Breast epithelium (tissue), 4 donors: ENCODE results near the gene PLEKHA5. TPM values are rescaled to one million over a fixed set of nuclear protein-coding genes. Genes with fewer than 3 reads are reported as not detected.
"Not testable (repeated sequence)": the region's sequence is repeated elsewhere in the genome, so short reads cannot be mapped to it uniquely, and the experiment has no call there.

Source experiments
- DNase-seq, 2 donors: peaks; one replicate each; pipeline ENCODE4 v3.0.0-alpha.2; 2019; ENCODE audit warnings: low spot score in 2 of 2
- H3K27ac ChIP-seq, 2 donors: fragments of 200-600 bp; sonication (generic) in 1 of 2; one replicate each; pipeline ENCODE4 v1.5.1; 2016 to 2019; ENCODE audit warnings: mild to moderate bottlenecking in 1 of 2
- H3K27me3 ChIP-seq, 2 donors: fragments of 200-600 bp; sonication (generic) in 1 of 2; one replicate each; pipeline versions ENCODE4 v1.5.1 to v1.6.0; 2017 to 2019; ENCODE audit warnings: control low read depth in 1 of 2, mild to moderate bottlenecking in 1 of 2
- H3K36me3 ChIP-seq: fragments of 200-600 bp; one replicate; pipeline ENCODE4 v1.5.1; 2019
- H3K4me1 ChIP-seq, 2 donors: fragments of 200-600 bp; sonication (generic); one replicate each; pipeline ENCODE4 v1.5.1; 2016 to 2019; ENCODE audit warnings: control low read depth in 1 of 2
- H3K4me3 ChIP-seq, 3 donors: fragments of 200-600 bp; sonication (generic); 1 replicate in 2 of 3; 2 replicates in 1 of 3; pipeline ENCODE4 v1.5.1; 2016 to 2019; ENCODE audit warnings: mild to moderate bottlenecking in 3 of 3, moderate library complexity in 2 of 3
- H3K9me3 ChIP-seq, 2 donors: fragments of 200-600 bp; sonication (generic) in 1 of 2; one replicate each; pipeline ENCODE4 v1.5.1; 2016 to 2019; ENCODE audit warnings: control low read depth in 1 of 2
- POLR2A ChIP-seq: fragments of 450-650 bp; IDR thresholded peaks from one replicate; pipeline ENCODE4 v1.6.1; 2016; ENCODE audit warnings: antibody characterized with exemption, mild to moderate bottlenecking, moderate library complexity
- POLR2AphosphoS5 ChIP-seq, 3 donors: sonication (generic); formaldehyde crosslinking; IDR thresholded peaks; one replicate each; pipeline ENCODE4 v1.6.1; 2017; ENCODE audit warnings: antibody characterized with exemption in 3 of 3
- intact Hi-C: fragments of 100-400 bp; cut with DNase I; formaldehyde crosslinking; loops from one replicate; pipeline ENCODE4 v1.15.1; 2023; ENCODE audit warnings: low total_unique reads
- total RNA-seq, 3 donors: library from RNA; depleted of rRNA; stranded (reverse); fragments of >200 nt; gene quantifications; one replicate each; pipeline ENCODE4 v1.1.0, GENCODE V29; 2016
- TF ChIP-seq, protein P1 (sequence below), 3 donors: fragments of 450-650 bp; IDR thresholded peaks; one replicate each; pipeline ENCODE4 v1.5.1; 2016 to 2017; ENCODE audit warnings: antibody characterized with exemption in 3 of 3, mild to moderate bottlenecking in 3 of 3, moderate library complexity in 3 of 3

The PLEKHA5 gene
- total RNA-seq, 3 donors from 2014 or later: 21.1 to 55.5 (median 49.8) TPM

GRCh38 chr12:19387161-19387560 lies 257.6 kb downstream of the PLEKHA5 start:
- TF ChIP-seq POLR2A: no peak
- no peak for TF ChIP-seq POLR2AphosphoS5 (IDR thresholded peaks at IDR 0.05)
- TF ChIP-seq, protein P1, sequence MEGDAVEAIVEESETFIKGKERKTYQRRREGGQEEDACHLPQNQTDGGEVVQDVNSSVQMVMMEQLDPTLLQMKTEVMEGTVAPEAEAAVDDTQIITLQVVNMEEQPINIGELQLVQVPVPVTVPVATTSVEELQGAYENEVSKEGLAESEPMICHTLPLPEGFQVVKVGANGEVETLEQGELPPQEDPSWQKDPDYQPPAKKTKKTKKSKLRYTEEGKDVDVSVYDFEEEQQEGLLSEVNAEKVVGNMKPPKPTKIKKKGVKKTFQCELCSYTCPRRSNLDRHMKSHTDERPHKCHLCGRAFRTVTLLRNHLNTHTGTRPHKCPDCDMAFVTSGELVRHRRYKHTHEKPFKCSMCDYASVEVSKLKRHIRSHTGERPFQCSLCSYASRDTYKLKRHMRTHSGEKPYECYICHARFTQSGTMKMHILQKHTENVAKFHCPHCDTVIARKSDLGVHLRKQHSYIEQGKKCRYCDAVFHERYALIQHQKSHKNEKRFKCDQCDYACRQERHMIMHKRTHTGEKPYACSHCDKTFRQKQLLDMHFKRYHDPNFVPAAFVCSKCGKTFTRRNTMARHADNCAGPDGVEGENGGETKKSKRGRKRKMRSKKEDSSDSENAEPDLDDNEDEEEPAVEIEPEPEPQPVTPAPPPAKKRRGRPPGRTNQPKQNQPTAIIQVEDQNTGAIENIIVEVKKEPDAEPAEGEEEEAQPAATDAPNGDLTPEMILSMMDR (IDR thresholded peaks at IDR 0.05): no peak
- no peaks in the 10 kb centered on the region for H3K4me1 ChIP-seq
- H3K4me3 ChIP-seq: no peak overlapping the region
- no peaks in the 10 kb centered on the region for H3K9me3 ChIP-seq
- no peak for DNase-seq
- intact Hi-C loops: no loop called here
- no peaks in the 10 kb centered on the region for H3K27me3 ChIP-seq
- no peak overlapping the region for H3K27ac ChIP-seq
- H3K36me3 ChIP-seq: no peaks in the 10 kb centered on the region

DNA sequence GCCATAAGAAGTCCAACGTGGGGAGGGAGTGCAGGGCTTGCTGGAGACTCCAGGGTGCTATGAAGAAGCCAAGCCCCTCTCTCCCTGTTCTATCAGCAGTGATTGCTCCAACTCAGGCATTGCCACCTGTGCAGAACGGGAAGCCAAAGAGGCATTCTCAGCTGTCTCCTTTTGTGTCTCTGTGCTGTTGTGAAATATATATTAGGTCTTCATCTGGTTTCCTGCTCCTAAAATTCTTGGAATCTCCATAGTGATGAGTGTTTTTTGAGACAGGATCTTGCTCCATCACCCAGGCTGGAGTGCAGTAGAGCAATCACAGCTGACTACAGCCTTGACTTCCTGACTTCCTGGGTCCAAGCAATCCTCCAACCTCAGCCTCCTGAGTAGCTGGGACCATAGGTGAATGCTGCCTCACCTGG lies 258.6 kb downstream of the PLEKHA5 start:
- H3K27ac ChIP-seq: no peak overlapping the region

GRCh38 chr12:19390051-19390598 lies 260.6 kb downstream of the PLEKHA5 start:
- intact Hi-C loops: no loop called here
- Histone ChIP-seq H3K27ac (no peak overlapping the region), H3K27me3 (no peaks in the 10 kb centered on the region), H3K4me1 (no peaks in the 10 kb centered on the region), H3K9me3 (no peaks in the 10 kb centered on the region), H3K4me3 (no peak overlapping the region), H3K36me3 (no peaks in the 10 kb centered on the region)
- TF ChIP-seq, protein P1 (IDR thresholded peaks at IDR 0.05): no peak
- TF ChIP-seq POLR2AphosphoS5 (IDR thresholded peaks at IDR 0.05): no peak
- no peak for TF ChIP-seq POLR2A
- DNase-seq: no peak

More for the DNA sequence above, 258.6 kb downstream of the PLEKHA5 start:
- intact Hi-C loops: no loop called here
- Histone ChIP-seq H3K4me3 (no peak overlapping the region), H3K9me3 (no peaks in the 10 kb centered on the region), H3K27me3 (no peaks in the 10 kb centered on the region), H3K4me1 (no peaks in the 10 kb centered on the region), H3K36me3 (no peaks in the 10 kb centered on the region)
- DNase-seq: no peak
- TF ChIP-seq POLR2AphosphoS5 (IDR thresholded peaks at IDR 0.05) (no peak), POLR2A (no peak)
- TF ChIP-seq, protein P1 (IDR thresholded peaks at IDR 0.05): no peak

DNA sequence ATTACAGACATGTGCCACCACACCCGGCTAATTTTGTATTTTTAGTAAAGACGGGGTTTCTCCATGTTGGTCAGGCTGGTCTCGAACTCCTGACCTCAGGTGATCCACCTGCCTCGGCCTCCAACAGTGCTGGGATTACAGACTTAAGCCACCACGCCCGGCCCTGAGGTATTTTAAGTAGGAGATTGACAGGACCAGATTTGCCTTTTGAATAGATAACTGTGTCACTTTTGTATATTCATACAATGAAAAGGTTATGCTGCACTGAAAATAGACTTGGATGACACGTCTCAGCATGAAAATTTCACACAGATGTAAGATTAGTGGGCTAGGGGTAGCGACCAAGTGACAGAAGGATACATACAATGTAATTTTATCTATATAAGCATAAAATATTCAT lies 263.1 kb downstream of the PLEKHA5 start:
- H3K9me3 ChIP-seq, H3K27ac ChIP-seq, H3K27me3 ChIP-seq, H3K36me3 ChIP-seq, intact Hi-C loops, H3K4me1 ChIP-seq, DNase-seq, H3K4me3 ChIP-seq: not testable (repeated sequence)

- DNase-seq: no peak
- Histone ChIP-seq H3K4me1 (no peaks in the 10 kb centered on the region), H3K9me3 (no peaks in the 10 kb centered on the region), H3K27ac (no peak overlapping the region), H3K36me3 (no peaks in the 10 kb centered on the region), H3K4me3 (no peak overlapping the region), H3K27me3 (no peaks in the 10 kb centered on the region)
- TF ChIP-seq, protein P1 (IDR thresholded peaks at IDR 0.05): no peak
- TF ChIP-seq POLR2AphosphoS5 (IDR thresholded peaks at IDR 0.05): no peak
- TF ChIP-seq POLR2A: no peak
- intact Hi-C loops: no loop called here
These were observed 264.9 kb downstream of the PLEKHA5 start for GRCh38 chr12:19394385-19394784.

GRCh38 chr12:19397534-19397933 lies 268.0 kb downstream of the PLEKHA5 start:
- intact Hi-C loops: no loop called here
- no peak for DNase-seq
- TF ChIP-seq POLR2AphosphoS5 (IDR thresholded peaks at IDR 0.05) (no peak), POLR2A (no peak)
- TF ChIP-seq, protein P1 (IDR thresholded peaks at IDR 0.05): no peak

More at GRCh38 chr12:19397534-19397933, 268.0 kb downstream of the PLEKHA5 start:
- no peaks in the 10 kb centered on the region for H3K36me3 ChIP-seq
- H3K27ac ChIP-seq: no peak overlapping the region
- H3K4me1 ChIP-seq: no peaks in the 10 kb centered on the region
- H3K9me3 ChIP-seq: no peaks in the 10 kb centered on the region
- no peak overlapping the region for H3K4me3 ChIP-seq
- no peaks in the 10 kb centered on the region for H3K27me3 ChIP-seq
